ENCODE data around the gene MEGF6.
A peak's percentile ranks its signal among the peaks of the same experiment; 100 is the strongest.

Gene MEGF6, protein sequence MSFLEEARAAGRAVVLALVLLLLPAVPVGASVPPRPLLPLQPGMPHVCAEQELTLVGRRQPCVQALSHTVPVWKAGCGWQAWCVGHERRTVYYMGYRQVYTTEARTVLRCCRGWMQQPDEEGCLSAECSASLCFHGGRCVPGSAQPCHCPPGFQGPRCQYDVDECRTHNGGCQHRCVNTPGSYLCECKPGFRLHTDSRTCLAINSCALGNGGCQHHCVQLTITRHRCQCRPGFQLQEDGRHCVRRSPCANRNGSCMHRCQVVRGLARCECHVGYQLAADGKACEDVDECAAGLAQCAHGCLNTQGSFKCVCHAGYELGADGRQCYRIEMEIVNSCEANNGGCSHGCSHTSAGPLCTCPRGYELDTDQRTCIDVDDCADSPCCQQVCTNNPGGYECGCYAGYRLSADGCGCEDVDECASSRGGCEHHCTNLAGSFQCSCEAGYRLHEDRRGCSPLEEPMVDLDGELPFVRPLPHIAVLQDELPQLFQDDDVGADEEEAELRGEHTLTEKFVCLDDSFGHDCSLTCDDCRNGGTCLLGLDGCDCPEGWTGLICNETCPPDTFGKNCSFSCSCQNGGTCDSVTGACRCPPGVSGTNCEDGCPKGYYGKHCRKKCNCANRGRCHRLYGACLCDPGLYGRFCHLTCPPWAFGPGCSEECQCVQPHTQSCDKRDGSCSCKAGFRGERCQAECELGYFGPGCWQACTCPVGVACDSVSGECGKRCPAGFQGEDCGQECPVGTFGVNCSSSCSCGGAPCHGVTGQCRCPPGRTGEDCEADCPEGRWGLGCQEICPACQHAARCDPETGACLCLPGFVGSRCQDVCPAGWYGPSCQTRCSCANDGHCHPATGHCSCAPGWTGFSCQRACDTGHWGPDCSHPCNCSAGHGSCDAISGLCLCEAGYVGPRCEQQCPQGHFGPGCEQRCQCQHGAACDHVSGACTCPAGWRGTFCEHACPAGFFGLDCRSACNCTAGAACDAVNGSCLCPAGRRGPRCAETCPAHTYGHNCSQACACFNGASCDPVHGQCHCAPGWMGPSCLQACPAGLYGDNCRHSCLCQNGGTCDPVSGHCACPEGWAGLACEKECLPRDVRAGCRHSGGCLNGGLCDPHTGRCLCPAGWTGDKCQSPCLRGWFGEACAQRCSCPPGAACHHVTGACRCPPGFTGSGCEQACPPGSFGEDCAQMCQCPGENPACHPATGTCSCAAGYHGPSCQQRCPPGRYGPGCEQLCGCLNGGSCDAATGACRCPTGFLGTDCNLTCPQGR (N-terminal part only)

DNA sequence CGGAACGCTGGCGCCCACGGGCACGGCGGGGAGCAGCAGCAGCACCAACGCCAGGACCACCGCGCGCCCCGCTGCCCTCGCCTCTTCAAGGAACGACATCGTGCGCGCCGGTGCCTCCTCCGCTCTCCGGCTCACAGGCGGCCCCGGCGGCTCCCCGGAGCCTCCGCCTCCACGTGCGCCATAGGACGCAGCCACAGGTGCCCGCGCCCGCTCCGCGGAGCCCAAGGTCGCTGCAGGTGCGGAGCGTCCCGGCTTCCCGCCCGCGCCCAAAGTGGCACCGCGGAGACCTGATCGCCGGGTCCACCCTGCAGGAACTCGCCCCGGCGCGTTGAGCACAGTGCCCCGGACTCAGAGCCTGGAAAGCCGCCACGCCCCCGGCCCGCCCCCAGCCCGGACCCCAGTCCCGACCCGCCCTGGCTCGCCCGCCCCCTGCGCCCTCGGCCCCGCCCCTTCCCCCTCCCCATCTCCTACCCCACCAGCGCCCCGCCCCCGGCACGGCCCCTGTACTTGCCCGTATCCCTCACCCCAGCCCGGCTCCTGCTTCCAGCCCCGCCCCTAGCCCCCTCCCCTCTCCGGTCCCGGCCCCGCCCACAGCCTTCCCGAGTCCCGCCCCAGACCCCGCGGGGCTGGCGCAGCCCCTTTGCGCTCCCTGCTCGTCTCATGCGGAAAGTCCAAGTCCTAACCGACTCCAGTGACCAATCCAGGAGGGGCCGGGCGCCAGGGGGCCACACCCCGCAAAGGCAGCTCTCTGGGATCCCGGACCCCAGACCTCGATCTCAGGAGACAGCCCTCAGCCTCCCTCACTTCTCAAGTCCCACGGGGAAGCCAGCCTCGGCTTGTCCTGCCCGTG, at the start of gene MEGF6:
Gene MEGF6 (minus strand): TSS at position 339 of the 850 bp plus-strand sequence. CDS start 240 bp downstream, at position 99.
- DNase-seq = peak; percentile 75

DNA sequence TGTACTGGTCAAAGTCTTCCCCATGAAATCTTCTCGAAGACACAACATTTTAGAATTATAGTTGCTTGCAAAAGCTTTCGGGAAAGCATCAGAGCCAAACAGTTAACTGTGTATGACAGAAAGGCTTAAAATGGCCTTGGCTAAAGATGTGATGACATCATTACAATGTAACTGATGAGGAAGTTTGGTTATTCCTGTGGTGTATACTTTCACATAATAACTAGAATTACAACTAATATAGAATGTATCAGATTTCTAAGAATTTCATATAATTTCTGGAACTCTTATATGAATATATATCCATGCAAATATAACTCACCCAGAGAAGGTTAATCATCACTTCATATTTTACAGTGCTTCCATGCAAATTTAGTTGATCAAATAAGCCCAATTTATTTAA, 49.4 kb upstream of the MEGF6 start:
- DNase-seq = no peak

DNA sequence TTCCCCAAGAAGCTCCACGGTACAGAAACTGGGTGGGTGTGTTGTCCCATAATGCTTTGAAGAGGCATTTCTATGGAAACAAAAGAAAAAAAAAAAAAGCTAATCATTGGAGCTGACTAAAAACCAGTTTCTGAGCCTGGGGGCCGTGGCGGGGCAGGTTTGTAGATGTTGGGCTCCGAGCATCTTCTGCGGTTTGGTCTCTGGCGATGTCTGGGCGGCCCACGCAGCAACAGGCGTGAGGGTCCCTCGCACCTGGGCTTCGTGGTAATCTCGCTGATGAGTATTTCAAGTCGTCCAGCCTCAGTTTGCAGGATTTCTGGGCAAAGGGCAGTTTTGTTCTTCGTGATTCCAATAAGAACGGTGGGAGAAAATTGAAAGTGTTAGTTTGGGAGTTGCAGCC, 47.8 kb upstream of the MEGF6 start:
- no peak for DNase-seq

DNA sequence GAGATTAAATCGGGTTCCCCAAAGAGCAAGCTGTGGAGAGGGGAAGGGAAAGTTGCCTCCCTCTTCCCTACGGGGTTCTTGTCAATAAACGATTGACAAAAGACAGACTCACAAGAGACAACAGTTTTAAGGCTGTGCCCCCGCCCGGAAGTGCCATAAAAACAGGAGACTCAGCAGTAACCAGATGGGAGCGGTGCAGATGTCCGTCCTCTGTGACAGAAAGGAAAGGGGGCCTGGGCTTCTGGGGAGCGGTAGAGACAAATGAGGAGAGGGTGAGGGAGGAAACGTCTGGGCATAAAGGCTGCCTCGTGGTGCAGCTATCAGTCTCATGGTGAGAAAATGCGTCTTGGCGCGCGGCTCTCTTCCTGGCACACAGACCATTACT, 46.9 kb upstream of the MEGF6 start:
- no peak for DNase-seq

DNA sequence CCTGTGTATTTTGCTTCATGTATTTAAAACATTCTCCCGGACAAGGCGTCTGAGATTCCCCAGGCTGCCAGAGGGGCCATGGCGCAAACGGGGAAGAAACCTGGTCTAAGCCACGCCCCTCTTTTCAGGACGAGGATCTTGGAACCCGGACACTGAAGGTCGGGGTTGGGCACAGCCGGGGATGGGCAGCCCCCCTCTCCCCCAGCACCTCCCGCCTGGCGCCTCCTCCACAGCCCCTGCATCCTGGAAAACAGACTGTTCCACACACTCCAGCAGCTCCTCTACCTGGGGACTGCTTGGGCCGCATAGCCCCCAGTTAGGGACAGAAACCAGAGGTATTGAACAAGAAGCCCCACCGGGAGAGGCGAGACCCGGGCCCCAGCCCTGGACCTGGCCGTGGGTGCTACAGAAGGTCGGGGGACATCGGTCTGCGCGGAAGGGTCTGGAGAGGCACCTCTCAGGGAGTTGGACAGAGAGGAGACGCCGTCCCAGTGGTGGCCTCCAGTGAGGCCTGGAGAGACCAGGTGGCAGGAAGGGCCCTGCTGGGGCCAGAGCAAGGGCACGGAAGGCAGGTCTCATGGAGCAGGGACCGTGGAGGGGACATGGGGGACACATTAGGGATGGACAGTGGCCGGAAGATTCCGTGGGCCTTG, 46.4 kb upstream of the MEGF6 start:
- no peak for DNase-seq

DNA sequence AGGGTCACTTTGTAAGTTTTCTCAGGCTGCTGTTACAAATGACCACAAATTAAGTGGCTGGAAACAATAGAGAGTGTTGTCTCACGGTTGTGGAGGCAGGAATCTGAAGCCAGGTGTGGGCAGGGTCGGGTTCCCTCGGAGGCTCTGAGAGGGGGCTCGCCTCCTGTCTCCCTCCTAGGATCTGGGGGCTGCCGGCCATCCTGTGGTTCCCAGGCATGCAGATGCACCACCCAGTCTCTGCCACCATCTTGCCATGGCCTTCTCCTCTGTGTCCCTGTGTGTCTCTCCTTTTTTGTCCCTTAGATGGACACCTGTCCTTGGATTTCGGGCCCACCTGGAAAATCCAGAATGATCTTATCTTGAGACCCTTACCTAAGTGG, 45.8 kb upstream of the MEGF6 start:
- no peak for DNase-seq

DNA sequence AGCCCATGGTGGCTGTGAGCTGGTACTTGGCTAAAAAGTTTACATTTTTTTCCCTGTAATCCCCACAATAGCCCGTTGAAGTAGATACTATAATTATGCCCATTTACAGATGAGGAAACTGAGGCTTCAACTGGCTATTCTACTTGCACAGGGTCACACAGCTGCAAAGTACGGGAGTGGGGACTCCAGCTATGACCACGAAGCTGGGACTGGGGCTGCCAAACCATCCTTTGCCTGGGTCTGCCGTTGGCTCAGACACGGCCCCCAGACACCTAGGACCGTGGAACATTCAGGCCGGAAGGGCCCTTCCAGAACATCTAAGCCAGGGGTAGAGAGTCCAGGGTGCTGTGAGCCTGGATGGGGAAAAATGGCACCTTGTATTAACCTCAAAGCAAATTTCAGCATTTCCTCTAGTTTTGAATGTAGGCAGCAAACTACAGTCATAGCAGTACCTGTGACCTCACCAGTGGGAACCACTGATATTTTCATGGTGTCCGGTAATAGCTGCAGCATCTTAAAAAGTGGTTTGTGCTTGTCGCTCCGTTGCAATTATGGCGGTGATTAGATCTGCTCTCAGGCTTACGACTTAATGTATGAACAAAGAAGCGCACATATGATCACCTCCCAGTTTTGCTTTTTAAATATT, 45.3 kb upstream of the MEGF6 start:
- peak; percentile 43 for DNase-seq

DNA sequence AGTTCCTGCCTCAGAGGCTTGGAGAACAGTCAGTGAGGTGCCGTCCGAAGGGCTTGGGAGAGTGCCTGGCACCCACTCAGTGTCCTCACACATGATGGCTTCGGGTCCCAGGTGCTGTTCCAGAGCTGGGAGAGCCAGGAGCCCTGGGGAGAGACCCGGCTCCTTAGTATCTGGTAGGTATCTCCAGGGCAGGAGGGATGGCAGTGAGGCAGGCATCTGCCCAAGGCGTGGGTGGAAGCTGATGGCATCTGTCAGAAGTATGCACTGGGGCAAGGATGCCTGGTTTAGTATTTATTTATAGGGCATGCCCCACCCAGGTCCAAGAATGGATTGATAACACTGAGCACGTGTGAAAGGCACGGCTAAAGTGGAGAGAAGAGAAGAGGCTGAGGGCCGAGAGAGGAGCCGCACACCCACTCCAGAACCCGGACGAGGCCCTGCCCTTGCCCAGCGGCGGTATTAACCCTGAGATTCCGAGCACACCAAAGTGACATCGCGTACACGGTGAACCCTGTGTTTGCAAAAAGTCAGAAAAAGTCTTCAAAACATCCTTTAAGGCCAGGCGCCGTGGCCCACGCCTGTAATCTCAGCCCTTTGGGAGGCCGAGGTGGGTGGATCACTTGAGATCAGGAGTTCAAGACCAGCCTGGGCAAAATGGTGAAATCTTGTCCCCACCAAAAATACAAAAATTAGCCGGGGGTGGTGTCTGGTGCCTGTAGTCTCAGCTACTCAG, 43.4 kb upstream of the MEGF6 start:
- no peak for DNase-seq

DNA sequence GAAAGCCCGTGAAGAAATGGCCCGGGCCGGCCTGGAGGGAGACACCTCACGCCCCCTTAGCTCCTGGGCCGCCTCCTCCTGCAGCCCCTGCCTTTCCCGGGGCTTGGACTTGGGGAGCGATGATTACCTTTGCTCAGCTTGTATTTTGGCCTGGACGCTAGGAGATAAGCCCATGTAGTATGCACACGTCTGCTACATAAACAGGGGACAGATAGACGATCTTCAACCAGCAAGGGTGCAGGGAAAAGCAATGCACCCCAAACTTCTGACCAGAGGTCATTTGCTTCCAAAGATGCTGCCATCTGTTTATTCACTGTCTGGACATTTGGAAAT, 41.9 kb upstream of the MEGF6 start:
- no peak for DNase-seq

DNA sequence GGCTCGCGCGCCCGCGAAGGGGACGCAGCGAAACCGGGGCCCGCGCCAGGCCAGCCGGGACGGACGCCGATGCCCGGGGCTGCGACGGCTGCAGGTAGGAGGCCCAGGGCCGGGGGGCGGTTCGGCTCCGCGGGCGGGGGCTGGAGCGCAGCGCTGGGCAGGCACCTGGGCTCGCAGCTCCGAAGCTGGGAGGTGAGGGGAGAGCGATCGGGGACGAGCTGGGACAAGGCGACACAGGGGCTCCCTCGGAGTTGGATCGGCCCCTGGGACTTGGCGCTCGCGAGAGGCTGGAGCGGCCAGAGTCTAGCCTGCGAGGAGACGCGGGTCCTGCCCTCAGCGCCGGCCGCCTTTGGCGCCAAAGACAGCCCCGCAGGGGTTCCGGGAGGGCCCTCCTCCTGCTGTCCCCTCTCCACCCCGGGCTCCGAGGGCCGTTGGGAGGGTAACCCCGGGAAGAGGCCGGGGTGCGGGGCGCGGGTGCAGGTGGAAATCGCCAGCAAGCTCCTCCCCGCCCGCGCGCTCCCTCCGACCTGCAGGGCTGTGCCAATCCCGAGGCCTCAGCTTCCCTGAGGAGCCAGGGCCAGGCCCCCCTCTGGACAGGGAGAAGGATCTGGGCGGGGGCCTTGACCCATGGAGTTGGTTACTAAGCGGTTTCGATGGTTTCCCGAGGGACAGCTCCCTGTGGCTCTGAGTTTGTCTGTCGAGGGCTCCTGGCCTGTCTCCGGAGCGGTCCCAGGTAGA, 41.4 kb upstream of the MEGF6 start:
- DNase-seq = no peak

DNA sequence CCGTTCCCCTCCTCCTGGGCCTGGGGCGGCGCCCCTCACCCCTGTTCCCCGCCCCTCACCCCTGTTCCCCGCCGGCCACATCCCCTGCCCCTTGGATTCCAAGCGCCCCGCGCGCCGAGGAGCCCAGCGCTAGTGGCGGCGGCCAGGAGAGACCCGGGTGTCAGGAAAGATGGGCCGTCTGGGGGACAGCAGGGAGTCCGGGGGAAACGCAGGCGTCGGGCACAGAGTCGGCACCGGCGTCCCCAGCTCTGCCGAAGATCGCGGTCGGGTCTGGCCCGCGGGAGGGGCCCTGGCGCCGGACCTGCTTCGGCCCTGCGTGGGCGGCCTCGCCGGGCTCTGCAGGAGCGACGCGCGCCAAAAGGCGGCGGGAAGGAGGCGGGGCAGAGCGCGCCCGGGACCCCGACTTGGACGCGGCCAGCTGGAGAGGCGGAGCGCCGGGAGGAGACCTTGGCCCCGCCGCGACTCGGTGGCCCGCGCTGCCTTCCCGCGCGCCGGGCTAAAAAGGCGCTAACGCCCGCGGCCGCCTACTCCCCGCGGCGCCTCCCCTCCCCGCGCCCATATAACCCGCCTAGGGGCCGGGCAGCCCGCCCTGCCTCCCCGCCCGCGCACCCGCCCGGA, 40.7 kb upstream of the MEGF6 start, which contains the start of gene TP73:
Gene TP73 (plus strand): TSS at position 587 of the 618 bp plus-strand sequence. CDS start 29,850 bp downstream, outside the sequence.
- DNase-seq = no peak

DNA sequence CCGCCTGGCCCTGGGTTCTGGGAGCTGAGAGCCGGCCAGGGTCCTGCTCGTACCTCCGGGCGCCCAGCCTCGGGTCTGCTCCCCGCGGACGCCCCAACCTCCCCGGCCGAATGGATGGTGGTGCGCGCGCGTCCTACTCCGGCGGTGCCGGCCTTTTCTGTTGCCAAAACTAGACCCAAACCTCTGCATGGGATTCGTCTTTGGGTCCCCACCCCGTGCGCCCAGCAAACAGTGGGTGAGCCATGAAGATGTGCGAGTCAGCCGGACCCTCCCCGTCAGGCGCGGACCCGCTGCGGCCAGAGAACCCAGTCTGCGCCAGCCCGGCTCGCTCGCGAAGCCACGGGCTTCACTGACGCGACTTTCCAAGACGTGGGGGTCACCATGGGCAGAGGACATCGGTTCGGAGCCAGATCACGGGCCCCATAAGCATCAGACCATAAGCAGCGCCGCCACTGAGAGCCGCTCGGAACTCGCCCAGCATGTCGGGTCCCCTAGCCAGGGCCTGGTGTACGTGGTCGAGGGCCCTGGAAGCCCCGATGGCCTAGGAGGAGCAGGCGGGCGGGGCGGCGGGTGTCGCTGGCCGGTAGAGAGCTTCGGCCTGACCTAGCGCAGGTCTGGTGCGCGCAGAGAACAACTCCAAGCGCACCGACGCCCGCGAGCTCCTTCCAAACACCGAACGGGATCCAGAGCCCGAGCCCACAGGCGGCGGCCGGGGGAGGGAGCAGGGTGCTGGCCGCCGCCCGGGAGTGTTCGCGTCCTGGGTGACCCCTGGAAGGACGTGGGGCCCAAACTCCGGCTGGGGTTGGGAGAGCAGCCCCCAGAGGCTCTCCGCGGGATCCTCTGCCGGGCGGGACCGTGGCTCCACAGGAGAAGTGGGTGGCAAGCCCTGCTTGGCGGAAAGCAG, 40.0 kb upstream of the MEGF6 start:
- DNase-seq = no peak

DNA sequence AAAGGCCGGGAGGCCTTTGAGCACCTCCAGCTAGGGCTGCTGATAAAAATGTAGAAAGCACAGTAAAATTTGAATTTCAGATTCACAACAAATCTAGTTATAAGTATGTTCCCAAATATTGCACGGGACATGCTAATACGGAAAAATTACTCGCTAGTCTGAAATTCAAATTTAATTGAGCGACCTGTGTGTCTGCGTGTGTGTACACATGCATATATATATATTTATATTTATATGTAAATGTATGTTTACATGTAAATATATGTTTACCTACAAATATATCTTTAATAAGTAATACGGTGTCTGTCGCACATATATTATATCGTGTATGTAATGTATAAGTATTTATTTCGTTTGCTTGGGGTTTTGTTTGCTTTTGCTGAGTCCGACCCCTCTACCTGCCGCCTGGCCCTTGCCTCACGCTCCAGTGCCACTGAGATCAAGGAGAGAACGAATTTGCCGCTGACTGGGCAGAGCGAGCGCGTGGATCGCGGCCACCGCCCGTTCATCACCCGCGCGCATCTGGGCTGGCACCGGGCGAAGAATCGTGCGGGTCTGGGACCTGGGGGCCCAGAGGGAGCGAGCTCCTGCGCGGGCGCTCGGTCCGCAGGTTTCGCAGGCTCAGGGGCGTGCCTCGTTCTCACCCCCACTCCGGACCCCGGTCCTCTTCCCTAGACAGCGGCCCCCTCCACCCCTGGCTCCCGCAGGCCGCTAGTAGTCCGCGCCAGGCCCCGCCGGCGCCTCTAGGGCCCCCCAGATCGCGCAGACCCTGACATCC, 39.1 kb upstream of the MEGF6 start:
- DNase-seq = no peak

DNA sequence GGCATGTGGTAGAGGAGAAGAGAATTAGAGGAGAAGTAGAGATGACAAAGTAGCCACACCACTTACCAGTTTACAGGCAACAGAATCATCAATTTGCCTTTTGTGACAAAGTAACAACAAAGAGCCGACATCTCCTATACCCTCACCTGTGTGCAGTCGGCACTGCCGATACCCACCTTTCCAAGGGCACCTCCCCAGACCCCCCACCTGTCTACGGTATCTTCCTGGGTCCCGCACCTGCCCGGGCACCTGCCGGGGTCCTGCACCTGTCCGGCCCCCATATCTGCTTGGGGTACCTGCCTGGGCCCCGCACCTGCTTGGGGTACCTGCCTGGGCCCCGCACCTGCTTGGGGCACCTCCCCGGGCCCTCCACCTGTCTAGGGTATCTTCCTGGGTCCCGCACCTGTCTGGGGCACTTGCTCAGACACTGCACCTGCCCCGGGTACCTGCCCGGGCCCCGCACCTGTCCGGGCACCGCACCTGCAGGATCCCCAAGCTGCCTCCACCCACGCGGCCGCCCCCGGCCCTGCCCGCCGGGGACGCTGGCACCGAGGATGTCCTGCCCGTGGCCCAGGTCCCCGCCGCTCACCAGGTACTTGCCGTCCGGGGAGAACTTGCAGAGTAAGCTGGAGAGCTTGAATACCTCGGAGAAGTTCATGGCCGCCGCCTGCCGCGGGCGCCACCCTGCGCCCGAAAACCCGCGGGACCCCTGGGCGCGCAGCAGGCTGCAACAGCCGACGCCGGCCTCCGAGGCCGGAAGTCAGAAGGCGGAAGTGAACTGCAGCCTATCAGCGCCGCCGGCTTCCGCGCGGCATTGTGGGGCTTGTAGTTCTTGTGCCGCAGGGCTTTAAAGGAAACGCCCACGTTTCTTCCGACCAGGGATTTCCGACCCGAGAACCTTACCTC, 38.3 kb upstream of the MEGF6 start, which contains the start of gene WRAP73:
Gene WRAP73 (minus strand): TSS at position 762 of the 906 bp plus-strand sequence. CDS start 104 bp downstream, at position 658.
- peak; percentile 91 for DNase-seq

DNA sequence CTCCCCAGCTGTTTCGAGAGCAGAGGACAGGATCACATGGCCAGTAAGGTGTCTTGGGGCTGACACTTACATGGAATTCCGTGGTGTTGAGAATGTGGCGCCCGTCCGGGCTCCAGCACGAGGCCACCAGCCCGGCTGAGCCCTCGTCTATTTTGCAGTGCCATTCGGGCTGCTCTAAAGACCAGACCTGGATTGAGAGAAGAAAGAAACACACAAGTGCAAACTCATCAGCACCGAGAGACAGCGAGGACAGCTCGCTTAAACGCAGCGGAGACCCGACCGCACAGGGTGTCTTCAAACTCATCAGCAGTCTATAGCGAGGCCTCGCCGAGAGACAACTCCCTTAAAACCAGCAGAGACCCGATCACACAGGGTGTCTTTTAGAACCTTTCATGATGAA, 35.3 kb upstream of the MEGF6 start:
- DNase-seq = no peak

Data from stimulated activated CD8-positive, alpha-beta memory T cell treated with anti-CD3 and anti-CD28 coated beads, Interleukin-4, amount 100 ng/mL, for 48 hours (primary cell).